ENCODE data around the gene RAB1B.

The RAB1B gene

DNA sequence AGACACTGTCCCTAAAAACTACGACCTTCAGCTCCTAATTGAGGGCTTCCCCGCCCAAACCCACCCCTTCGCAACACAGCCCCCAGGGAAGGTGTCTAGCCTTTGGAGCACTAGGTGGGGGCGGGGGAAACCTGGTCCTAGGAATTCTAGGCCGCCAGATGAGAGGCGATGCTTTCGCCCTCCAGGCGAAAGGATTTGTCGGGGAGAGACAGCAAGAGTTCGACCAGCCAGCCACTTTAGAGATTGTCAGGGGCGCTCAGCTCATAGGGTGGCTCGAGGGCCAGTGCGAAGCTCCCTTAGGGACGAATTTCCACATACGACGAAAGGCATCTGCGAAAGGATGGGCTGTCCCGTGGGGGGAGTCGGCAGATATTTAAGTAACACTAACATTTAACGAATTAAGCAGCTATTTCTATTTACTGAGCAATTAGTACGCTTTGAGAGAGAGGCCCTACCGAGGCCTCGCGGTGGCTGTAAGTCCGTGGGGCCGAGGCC lies 43.1 kb downstream of the RAB1B start:
- no peak for TF ChIP-seq EZH2phosphoT487 (IDR thresholded peaks at IDR 0.05; ENCODE audit: low read depth)
- TF ChIP-seq, protein P1, sequence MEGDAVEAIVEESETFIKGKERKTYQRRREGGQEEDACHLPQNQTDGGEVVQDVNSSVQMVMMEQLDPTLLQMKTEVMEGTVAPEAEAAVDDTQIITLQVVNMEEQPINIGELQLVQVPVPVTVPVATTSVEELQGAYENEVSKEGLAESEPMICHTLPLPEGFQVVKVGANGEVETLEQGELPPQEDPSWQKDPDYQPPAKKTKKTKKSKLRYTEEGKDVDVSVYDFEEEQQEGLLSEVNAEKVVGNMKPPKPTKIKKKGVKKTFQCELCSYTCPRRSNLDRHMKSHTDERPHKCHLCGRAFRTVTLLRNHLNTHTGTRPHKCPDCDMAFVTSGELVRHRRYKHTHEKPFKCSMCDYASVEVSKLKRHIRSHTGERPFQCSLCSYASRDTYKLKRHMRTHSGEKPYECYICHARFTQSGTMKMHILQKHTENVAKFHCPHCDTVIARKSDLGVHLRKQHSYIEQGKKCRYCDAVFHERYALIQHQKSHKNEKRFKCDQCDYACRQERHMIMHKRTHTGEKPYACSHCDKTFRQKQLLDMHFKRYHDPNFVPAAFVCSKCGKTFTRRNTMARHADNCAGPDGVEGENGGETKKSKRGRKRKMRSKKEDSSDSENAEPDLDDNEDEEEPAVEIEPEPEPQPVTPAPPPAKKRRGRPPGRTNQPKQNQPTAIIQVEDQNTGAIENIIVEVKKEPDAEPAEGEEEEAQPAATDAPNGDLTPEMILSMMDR (IDR thresholded peaks at IDR 0.05; ENCODE audit: low read depth, low read length): no peak; the same call in 1 of the 2 replicates
- Histone ChIP-seq H3K4me1 (ENCODE audit: low read length) (no peaks in the 10 kb centered on the region), H3K27ac (ENCODE audit: low read length) (no peak overlapping the region), H3K36me3 (replicated peaks; ENCODE audit: low read depth, low read length) (no peaks in the 10 kb centered on the region), H2AFZ (ENCODE audit: low read depth, low read length) (no peak overlapping the region), H3K4me3 (ENCODE audit: low read length) (peak overlapping the region; percentile 69; the same call in 1 of the 2 replicates), H3K27me3 (ENCODE audit: low read depth, low read length) (peaks cover 3% of the 10 kb centered on the region; the same call in 1 of the 2 replicates), H3K9ac (ENCODE audit: low read length) (no peak overlapping the region), H3K79me2 (ENCODE audit: low read length) (no peaks in the 10 kb centered on the region), H3K4me2 (ENCODE audit: low read length) (no peak overlapping the region), H4K20me1 (ENCODE audit: insufficient read depth, low read length) (no peaks in the 10 kb centered on the region), H3K9me3 (ENCODE audit: insufficient read depth, low read length) (no peaks in the 10 kb centered on the region)

DNA sequence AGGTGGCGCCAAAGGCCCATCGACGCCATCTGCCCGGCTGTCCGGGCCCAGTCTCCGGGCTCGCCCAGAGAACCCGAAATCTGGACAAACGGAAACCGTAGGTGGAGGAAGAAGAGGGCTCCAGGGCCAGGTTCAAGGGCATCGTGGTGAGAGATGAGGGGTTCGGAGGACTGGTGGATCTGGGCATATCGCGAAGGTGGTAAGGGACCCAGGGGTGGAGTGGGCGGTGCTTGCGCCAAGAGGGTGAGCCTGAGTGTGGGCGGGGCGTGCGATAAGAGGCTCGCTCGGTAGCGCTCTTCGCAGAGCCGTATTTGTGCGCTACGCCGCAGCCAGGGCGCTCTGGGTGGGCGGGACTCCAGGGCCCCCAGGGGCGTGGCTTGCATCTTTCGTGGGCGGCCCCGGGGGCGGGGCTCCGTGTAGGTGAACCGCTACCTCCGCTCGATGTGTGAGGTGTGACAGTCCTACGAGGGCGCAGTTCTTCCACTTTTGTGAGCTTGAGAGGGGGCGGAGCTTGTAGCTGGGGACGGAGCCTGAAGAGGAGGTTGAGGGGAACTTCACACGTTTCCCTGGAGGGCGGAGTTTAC lies 43.6 kb downstream of the RAB1B start:
- peak overlapping the region; percentile 66; the same call in 1 of the 2 replicates for H2AFZ ChIP-seq (ENCODE audit: low read depth, low read length)
- no peaks in the 10 kb centered on the region for H3K36me3 ChIP-seq (replicated peaks; ENCODE audit: low read depth, low read length)
- H3K4me1 ChIP-seq (ENCODE audit: low read length): peaks cover under 1% of the 10 kb centered on the region
- H3K79me2 ChIP-seq (ENCODE audit: low read length): no peaks in the 10 kb centered on the region
- H3K9me3 ChIP-seq (ENCODE audit: insufficient read depth, low read length): no peaks in the 10 kb centered on the region
- H3K4me2 ChIP-seq (ENCODE audit: low read length): peak overlapping the region; percentile 59
- TF ChIP-seq EZH2phosphoT487 (IDR thresholded peaks at IDR 0.05; ENCODE audit: low read depth): no peak
- TF ChIP-seq, protein P1 (IDR thresholded peaks at IDR 0.05; ENCODE audit: low read depth, low read length): peak; percentile 37; the same call in 1 of the 2 replicates
- peak overlapping the region; percentile 69 for H3K4me3 ChIP-seq (ENCODE audit: low read length)
- H3K27ac ChIP-seq (ENCODE audit: low read length): no peak overlapping the region
- no peaks in the 10 kb centered on the region for H4K20me1 ChIP-seq (ENCODE audit: insufficient read depth, low read length)
- peaks cover 3% of the 10 kb centered on the region; the same call in 1 of the 2 replicates for H3K27me3 ChIP-seq (ENCODE audit: low read depth, low read length)
- H3K9ac ChIP-seq (ENCODE audit: low read length): no peak overlapping the region

DNA sequence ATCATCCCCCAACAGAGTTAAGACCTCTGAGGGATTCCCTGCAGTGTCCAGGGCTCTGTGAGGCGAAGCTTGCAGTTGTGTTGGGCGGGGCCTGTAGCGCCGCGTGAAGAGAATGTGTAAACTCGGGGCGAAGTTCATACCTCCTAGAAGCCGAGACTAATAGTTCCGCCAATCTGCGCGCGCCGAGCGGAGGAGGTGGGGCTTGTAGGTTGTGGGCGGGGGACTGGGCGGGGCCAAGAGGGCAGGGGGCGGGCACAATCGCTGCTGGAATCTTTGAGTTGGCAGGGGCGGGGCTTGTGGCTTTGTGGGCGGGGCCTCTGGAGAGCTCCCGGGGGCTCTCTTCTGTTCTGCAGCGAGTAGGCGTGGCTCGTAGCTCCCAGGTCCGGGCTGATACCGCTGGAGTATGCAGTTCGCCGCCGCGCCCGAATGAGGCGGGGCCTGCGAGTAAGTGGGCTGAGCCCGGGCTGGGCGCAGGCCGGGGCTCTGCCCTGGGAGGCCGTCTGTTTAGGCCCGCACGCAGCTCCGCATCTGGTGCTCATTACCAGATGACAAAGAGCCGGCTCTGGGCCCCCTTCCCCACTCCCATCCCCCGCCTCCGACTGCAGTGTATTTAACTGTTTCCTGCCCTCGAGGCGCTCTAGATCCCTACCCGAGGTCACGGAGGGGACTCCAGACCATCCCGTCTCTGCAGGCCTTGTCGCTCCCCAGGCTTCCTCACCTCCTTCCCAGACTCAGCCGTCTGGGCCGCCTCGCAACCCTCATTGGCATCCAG lies 44.3 kb downstream of the RAB1B start:
- Histone ChIP-seq H3K79me2 (ENCODE audit: low read length) (no peaks in the 10 kb centered on the region), H3K4me2 (ENCODE audit: low read length) (peak overlapping the region; percentile 59), H3K36me3 (replicated peaks; ENCODE audit: low read depth, low read length) (no peaks in the 10 kb centered on the region), H2AFZ (ENCODE audit: low read depth, low read length) (peak overlapping the region; percentile 66; the same call in 1 of the 2 replicates), H3K9ac (ENCODE audit: low read length) (no peak overlapping the region), H3K4me3 (ENCODE audit: low read length) (peak overlapping the region; percentile 69), H3K27me3 (ENCODE audit: low read depth, low read length) (no peaks in the 10 kb centered on the region; the same call in 1 of the 2 replicates), H3K9me3 (ENCODE audit: insufficient read depth, low read length) (no peaks in the 10 kb centered on the region), H3K4me1 (ENCODE audit: low read length) (peaks cover 8% of the 10 kb centered on the region), H3K27ac (ENCODE audit: low read length) (no peak overlapping the region), H4K20me1 (ENCODE audit: insufficient read depth, low read length) (no peaks in the 10 kb centered on the region)
- TF ChIP-seq EZH2phosphoT487 (IDR thresholded peaks at IDR 0.05; ENCODE audit: low read depth): no peak
- TF ChIP-seq, protein P1 (IDR thresholded peaks at IDR 0.05; ENCODE audit: low read depth, low read length): no peak
